Fibroblast of lung (primary cell): ENCODE results near the gene MGLL.

ENCODE experiments used
- EZH2 ChIP-seq: IDR thresholded peaks from 2 replicates; pipeline ENCODE4 v1.5.1; 2012; ENCODE audit warnings: low read length, control low read depth, mild to moderate bottlenecking; ENCODE audit errors: missing control alignments
- TF ChIP-seq, protein P1 (sequence below), 2 donors: IDR thresholded peaks in 1 of 2; conservative IDR thresholded peaks in 1 of 2; 1 replicate in 1 of 2; 2 replicates in 1 of 2; pipeline ENCODE4 v1.5.1; 2011 to 2012; ENCODE audit warnings: low read length in 2 of 2, control low read depth in 1 of 2, inconsistent platforms in 1 of 2, low read depth in 1 of 2, mild to moderate bottlenecking in 1 of 2

DNA sequence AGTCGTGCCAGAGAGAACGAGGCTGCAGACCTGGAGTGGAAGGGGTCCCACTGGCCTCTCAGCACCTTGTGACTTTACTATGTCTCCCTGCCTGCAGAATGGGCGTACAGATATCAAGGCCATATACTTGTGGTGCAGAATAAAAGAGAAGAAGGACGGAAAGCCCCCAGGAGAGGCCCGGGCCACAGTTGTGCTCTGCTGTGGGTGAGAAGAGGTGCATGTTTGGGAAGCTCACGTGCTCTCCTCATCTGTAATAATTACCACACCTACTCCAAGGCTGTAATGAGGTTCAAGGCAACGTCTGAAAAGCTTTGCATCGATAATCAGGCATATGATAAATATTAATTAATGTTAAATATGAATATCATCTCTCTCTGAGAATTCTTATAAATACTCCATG is 58.0 kb downstream of the MGLL start:
- TF ChIP-seq, protein P1, sequence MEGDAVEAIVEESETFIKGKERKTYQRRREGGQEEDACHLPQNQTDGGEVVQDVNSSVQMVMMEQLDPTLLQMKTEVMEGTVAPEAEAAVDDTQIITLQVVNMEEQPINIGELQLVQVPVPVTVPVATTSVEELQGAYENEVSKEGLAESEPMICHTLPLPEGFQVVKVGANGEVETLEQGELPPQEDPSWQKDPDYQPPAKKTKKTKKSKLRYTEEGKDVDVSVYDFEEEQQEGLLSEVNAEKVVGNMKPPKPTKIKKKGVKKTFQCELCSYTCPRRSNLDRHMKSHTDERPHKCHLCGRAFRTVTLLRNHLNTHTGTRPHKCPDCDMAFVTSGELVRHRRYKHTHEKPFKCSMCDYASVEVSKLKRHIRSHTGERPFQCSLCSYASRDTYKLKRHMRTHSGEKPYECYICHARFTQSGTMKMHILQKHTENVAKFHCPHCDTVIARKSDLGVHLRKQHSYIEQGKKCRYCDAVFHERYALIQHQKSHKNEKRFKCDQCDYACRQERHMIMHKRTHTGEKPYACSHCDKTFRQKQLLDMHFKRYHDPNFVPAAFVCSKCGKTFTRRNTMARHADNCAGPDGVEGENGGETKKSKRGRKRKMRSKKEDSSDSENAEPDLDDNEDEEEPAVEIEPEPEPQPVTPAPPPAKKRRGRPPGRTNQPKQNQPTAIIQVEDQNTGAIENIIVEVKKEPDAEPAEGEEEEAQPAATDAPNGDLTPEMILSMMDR (conservative IDR thresholded peaks at IDR 0.05 in 1 of 2, IDR thresholded peaks at IDR 0.05 in 1 of 2; ENCODE audit: low read depth in 1 of 2, low read length in 2 of 2), result no peak
- no peak for TF ChIP-seq EZH2
